Fibroblast of pulmonary artery (primary cell): ENCODE data around the gene VSIR.

Experiments used
- DNase-seq: peaks from one replicate; pipeline ENCODE4 v3.0.0-alpha.2; 2010; ENCODE audit warnings: low read depth
- H3K4me3 ChIP-seq: replicated peaks from 2 replicates; pipeline ENCODE4 v1.5.1; 2011; ENCODE audit warnings: low read depth, mild to moderate bottlenecking, control low read depth, low read length, moderate library complexity
- TF ChIP-seq, protein P1 (sequence below): IDR thresholded peaks from 2 replicates; pipeline ENCODE4 v1.5.1; 2011; ENCODE audit warnings: mild to moderate bottlenecking, control low read depth, low read length, inconsistent platforms; ENCODE audit errors: missing control alignments

The VSIR gene

DNA sequence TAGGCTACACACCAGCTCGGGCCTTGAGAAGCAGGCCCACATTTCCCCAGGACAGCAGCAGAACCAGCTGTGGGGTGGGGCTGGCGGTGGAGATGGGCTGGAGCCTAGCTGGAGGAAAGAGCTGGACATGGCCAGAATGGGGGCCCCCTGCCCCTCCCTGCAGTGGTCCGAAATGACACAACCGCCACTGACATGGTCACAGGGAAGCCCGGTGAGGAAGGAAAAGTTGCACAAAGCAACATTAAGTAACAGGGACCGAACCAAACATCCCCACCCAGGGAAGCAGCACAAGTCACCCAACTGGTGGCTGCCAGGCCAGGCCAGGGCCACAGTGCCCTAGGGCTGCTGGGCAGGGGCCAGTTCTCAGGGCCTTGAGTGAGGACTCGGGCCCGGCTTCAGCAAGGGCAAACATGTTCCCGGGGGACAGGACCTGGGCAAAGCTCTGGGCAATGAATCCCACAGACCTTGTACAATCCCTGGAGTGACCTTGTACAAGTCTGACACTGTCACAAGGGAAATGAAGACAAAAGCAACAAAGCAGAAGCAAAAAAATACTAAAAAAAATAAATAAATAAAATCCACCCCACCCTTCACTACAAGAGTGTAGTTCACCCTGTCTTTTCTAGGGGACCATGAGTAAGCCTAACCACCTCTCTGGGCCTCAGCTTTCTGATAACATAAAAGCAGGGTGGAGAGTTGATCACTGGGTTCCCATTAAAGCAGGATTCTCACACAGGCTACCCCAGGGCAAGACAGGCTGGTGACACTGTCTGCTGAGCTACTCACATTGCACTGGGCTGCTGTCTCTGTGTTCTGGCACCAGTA lies 44.7 kb upstream of the VSIR start:
- TF ChIP-seq, protein P1, sequence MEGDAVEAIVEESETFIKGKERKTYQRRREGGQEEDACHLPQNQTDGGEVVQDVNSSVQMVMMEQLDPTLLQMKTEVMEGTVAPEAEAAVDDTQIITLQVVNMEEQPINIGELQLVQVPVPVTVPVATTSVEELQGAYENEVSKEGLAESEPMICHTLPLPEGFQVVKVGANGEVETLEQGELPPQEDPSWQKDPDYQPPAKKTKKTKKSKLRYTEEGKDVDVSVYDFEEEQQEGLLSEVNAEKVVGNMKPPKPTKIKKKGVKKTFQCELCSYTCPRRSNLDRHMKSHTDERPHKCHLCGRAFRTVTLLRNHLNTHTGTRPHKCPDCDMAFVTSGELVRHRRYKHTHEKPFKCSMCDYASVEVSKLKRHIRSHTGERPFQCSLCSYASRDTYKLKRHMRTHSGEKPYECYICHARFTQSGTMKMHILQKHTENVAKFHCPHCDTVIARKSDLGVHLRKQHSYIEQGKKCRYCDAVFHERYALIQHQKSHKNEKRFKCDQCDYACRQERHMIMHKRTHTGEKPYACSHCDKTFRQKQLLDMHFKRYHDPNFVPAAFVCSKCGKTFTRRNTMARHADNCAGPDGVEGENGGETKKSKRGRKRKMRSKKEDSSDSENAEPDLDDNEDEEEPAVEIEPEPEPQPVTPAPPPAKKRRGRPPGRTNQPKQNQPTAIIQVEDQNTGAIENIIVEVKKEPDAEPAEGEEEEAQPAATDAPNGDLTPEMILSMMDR = no peak
- no peak for DNase-seq
- no peak overlapping the region for H3K4me3 ChIP-seq

DNA sequence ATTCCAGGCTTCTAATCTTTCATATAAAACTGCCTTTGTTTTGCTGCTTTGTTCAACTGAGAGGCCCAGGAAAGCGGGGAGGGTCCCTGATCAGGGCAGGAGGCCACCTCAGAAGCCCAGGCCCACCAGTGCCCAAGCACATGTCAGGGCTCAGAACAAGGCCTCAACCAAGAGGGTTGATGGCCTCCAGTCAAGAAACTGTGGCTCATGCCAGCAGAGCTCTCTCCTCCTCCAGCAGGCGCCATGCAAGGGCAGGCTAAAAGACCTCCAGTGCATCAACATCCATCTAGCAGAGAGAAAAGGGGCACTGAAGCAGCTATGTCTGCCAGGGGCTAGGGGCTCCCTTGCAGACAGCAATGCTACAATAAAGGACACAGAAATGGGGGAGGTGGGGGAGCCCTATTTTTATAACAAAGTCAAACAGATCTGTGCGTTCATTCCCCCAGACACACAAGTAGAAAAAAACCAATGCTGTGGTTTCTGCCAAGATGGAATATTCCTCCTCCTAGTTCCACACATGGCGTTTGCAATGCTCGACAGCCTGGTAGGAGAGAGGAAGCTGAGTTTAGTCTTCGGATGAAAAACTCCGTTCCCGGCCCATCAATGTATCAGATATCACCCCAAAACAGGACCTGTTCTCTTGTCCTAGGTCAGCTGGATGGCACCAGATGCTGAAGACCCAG lies 43.8 kb upstream of the VSIR start:
- no peak overlapping the region for H3K4me3 ChIP-seq
- TF ChIP-seq, protein P1 = no peak
- no peak for DNase-seq

DNA sequence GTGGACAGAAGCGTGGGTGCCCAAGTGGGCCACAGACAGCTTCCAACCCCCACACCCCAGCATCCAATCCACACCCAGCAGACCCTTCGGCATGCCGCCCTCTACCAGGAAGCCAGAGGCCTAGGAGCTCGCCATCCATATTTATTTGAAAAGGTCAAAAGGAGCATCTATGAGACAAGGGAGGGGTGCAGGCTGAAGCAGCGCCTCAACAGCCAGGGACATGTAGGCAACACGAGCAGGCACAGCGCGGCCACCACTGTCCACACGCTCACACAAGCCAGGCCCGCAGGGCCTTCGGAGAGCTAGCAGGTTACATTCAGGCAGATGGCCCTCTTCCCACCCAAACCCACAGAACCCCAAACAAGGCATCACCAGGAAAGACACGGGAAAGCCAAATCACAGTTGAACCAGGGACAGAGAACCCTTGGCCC lies 43.1 kb upstream of the VSIR start:
- TF ChIP-seq, protein P1 = no peak
- no peak for DNase-seq
- H3K4me3 ChIP-seq = no peak overlapping the region

DNA sequence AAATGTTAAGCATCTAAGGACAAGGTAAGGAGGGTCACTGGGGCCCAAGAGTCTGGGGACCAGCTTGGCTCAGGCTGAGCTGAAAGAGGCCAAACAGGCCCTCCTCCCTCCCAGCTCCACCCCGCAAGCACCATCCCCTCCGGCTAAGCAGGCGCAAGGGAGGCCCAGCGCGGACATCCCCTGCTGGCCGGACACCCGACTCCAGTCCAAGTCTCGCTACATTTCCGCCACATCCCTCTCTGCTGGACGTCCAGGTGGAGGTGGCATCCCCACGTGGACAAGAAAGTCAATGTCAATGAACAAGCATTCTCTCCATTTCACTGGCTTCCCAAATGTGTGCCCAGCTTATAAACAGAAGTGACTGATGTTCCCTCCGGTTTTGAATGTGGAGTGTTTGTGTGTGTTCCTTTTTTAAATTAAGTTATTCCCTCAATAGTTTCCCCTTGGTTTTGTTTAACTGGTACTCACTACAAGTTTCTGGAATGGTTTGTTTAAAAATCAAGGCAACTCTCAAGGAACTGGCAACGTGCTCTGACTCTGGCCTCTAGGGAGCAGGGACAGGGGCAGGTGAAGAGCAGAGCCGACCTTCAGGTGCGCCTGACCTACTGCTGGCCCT lies 42.3 kb upstream of the VSIR start:
- DNase-seq = no peak
- TF ChIP-seq, protein P1 = no peak
- no peak overlapping the region for H3K4me3 ChIP-seq

DNA sequence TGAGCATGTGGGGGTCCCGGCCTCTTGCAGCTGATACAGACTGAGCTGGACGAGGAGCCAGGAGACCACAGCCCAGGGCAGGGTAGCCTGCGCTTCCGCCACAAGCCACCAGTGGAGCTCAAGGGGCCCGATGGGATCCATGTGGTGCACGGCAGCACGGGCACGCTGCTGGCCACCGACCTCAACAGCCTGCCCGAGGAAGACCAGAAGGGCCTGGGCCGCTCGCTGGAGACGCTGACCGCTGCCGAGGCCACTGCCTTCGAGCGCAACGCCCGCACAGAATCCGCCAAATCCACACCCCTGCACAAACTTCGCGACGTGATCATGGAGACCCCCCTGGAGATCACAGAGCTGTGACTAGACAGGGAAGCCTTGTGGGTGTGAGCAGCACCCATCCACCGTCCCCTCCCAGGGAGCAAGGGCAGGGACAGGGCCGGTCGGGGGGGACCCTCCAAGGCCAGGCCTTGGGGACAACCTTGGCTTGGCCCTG lies 41.6 kb upstream of the VSIR start:
- no peak for DNase-seq
- TF ChIP-seq, protein P1 = no peak
- H3K4me3 ChIP-seq = no peak overlapping the region

DNA sequence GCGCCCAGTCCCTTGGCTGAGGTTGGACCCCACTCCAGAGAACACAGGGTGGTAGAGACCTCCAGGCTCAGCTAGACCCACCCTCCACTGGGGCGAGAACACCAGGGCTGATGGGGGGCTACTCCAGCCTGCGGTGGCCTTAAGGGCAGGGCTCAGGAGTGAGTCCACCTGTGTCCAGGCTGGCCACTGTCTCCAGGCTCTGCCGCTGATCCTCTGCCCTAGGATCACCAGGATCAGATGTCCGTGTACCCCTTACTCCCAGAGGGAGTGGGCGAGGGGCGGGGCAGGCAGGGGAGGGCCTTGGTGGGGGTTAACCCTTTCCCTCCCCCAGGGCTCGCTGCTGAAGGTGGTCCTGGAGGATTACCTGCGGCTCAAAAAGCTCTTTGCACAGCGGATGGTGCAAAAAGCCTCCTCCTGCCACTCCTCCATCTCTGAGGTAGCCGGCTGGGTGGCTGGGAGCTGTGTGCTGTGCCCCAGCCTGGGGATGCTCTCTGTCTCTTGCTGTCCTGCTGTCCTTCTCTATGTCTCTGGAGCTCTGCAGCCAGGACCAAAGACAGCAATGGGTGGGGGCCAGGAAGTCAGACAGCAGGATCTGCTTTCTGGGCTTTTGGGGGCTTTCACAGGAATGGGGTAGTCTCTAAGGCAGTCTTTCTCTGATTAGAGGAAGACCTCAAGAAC lies 39.7 kb upstream of the VSIR start:
- no peak for DNase-seq
- no peak overlapping the region for H3K4me3 ChIP-seq
- TF ChIP-seq, protein P1 = no peak
